Mesendoderm (in vitro differentiated cells): Measurements from ENCODE around the gene P2RX4.
"Not testable (repeated sequence)": the region's sequence is repeated elsewhere in the genome, so short reads cannot be mapped to it uniquely, and the experiment has no call there.

Experiments used
- DNase-seq: peaks from one replicate; pipeline ENCODE4 v3.0.0; 2013
- H2AK5ac ChIP-seq: 2 replicates; pipeline ENCODE4 v1.6.1; 2013; ENCODE audit warnings: low read length, inconsistent platforms
- H2BK120ac ChIP-seq: 2 replicates; pipeline ENCODE4 v1.6.1; 2013; ENCODE audit warnings: low read depth, mild to moderate bottlenecking, low read length, moderate library complexity, mixed read lengths
- H2BK15ac ChIP-seq: replicated peaks from 2 replicates; pipeline ENCODE4 v1.6.1; 2013; ENCODE audit warnings: low read depth, mild to moderate bottlenecking, moderate library complexity
- H2BK5ac ChIP-seq: 2 replicates; pipeline ENCODE4 v1.6.1; 2013; ENCODE audit warnings: low read length, inconsistent platforms
- H3K18ac ChIP-seq: 2 replicates; pipeline ENCODE4 v1.6.1; 2013; ENCODE audit warnings: mild to moderate bottlenecking, low read length, mixed read lengths
- H3K23ac ChIP-seq: one replicate; pipeline ENCODE4 v1.6.1; 2013; ENCODE audit warnings: low read length
- H3K27ac ChIP-seq: 2 replicates; pipeline ENCODE4 v1.5.1; 2013; ENCODE audit warnings: low read depth, mild to moderate bottlenecking, inconsistent platforms, low read length, moderate library complexity
- H3K27me3 ChIP-seq: 2 replicates; pipeline ENCODE4 v1.6.1; 2013; ENCODE audit warnings: low read length, control low read depth, mild to moderate bottlenecking, inconsistent platforms; ENCODE audit not compliant: insufficient read depth, poor library complexity
- H3K36me3 ChIP-seq: 2 replicates; pipeline ENCODE4 v1.6.1; 2013; ENCODE audit warnings: low read length, inconsistent platforms; ENCODE audit not compliant: control insufficient read depth, insufficient read depth
- H3K4ac ChIP-seq: one replicate; pipeline ENCODE4 v1.6.1; 2013; ENCODE audit warnings: low read depth, mild to moderate bottlenecking, low read length, moderate library complexity
- H3K4me1 ChIP-seq: 2 replicates; pipeline ENCODE4 v1.6.1; 2013; ENCODE audit warnings: low read depth, low read length, inconsistent platforms; ENCODE audit not compliant: control insufficient read depth
- H3K4me2 ChIP-seq: 2 replicates; pipeline ENCODE4 v1.6.1; 2013; ENCODE audit warnings: low read length
- H3K4me3 ChIP-seq: 2 replicates; pipeline ENCODE4 v1.5.1; 2013; ENCODE audit warnings: mild to moderate bottlenecking, low read length
- H3K56ac ChIP-seq: one replicate; pipeline ENCODE4 v1.6.1; 2013; ENCODE audit warnings: low read length
- H3K79me1 ChIP-seq: 2 replicates; pipeline ENCODE4 v1.6.1; 2013; ENCODE audit warnings: low read length, inconsistent platforms
- H3K79me2 ChIP-seq: 2 replicates; pipeline ENCODE4 v1.6.1; 2013; ENCODE audit warnings: mild to moderate bottlenecking, low read length; ENCODE audit not compliant: control insufficient read depth, insufficient read depth
- H3K9ac ChIP-seq: 2 replicates; pipeline ENCODE4 v1.6.1; 2013; ENCODE audit warnings: low read length, inconsistent platforms
- H4K5ac ChIP-seq: one replicate; pipeline ENCODE4 v1.6.1; 2013; ENCODE audit warnings: low read length
- H4K8ac ChIP-seq: one replicate; pipeline ENCODE4 v1.6.1; 2013; ENCODE audit warnings: low read depth, mild to moderate bottlenecking, control low read depth, low read length, moderate library complexity
- WGBS: extraction: QIAGEN DNeasy Blood & Tissue Kit; methylation state at CpG from one replicate; pipeline ENCODE4 v1.1.7; 2013; ENCODE audit warnings: low lambda C conversion rate, missing lambda C conversion rate; ENCODE audit not compliant: insufficient coverage; ENCODE audit errors: extremely low coverage; 5-methylcytosine and 5-hydroxymethylcytosine counted together

P2RX4 gene

GRCh38 chr12:121229826-121230537 lies 20.1 kb downstream of the P2RX4 start:
- H3K23ac ChIP-seq, H3K56ac ChIP-seq, H4K5ac ChIP-seq, H3K79me1 ChIP-seq, H2BK5ac ChIP-seq, H3K4ac ChIP-seq, H3K27me3 ChIP-seq, H2AK5ac ChIP-seq, H3K27ac ChIP-seq, H2BK120ac ChIP-seq, H3K4me3 ChIP-seq, H3K4me2 ChIP-seq, H3K4me1 ChIP-seq, H3K36me3 ChIP-seq, H3K79me2 ChIP-seq, H4K8ac ChIP-seq, H3K9ac ChIP-seq, H3K18ac ChIP-seq, H2BK15ac ChIP-seq: not testable (repeated sequence)
- peak; percentile 92 for DNase-seq
- WGBS, result no CpG with 5 or more reads among the region's 19 CpGs

- H3K79me2 ChIP-seq, result no peaks in the 10 kb centered on the region
- H2BK15ac ChIP-seq, result no peak overlapping the region
- DNase-seq, result no peak
- H4K8ac ChIP-seq, result no peak overlapping the region
- no peak overlapping the region for H2BK120ac ChIP-seq
- no peaks in the 10 kb centered on the region for H3K4me1 ChIP-seq
- H3K79me1 ChIP-seq, result no peaks in the 10 kb centered on the region
- H3K27ac ChIP-seq, result no peak overlapping the region
- no peak overlapping the region for H3K4me3 ChIP-seq
- H3K18ac ChIP-seq, result no peak overlapping the region
- H3K36me3 ChIP-seq, result no peaks in the 10 kb centered on the region
- no peaks in the 10 kb centered on the region for H3K27me3 ChIP-seq
- H3K9ac ChIP-seq, result no peak overlapping the region
- no CpG with 5 or more reads among the region's 12 CpGs for WGBS
- H4K5ac ChIP-seq, result no peak overlapping the region
- no peak overlapping the region for H2BK5ac ChIP-seq
- H3K23ac ChIP-seq, result no peak overlapping the region
- no peak overlapping the region for H3K56ac ChIP-seq
- no peak overlapping the region for H3K4me2 ChIP-seq
- no peak overlapping the region for H2AK5ac ChIP-seq
- H3K4ac ChIP-seq, result no peak overlapping the region
These were observed 20.6 kb downstream of the P2RX4 start for GRCh38 chr12:121230538-121230907.

- no peak for DNase-seq
- Histone ChIP-seq H4K8ac (no peak overlapping the region), H3K4ac (no peak overlapping the region), H3K56ac (no peak overlapping the region), H3K27me3 (no peaks in the 10 kb centered on the region), H3K79me2 (no peaks in the 10 kb centered on the region), H3K27ac (no peak overlapping the region), H2BK5ac (no peak overlapping the region), H3K79me1 (no peaks in the 10 kb centered on the region), H3K18ac (no peak overlapping the region), H4K5ac (no peak overlapping the region), H2BK120ac (no peak overlapping the region), H2BK15ac (no peak overlapping the region), H3K4me2 (no peak overlapping the region), H3K36me3 (peaks cover 3% of the 10 kb centered on the region), H3K4me3 (no peak overlapping the region), H2AK5ac (no peak overlapping the region), H3K9ac (no peak overlapping the region), H3K23ac (no peak overlapping the region), H3K4me1 (no peaks in the 10 kb centered on the region)
- WGBS, result no CpG with 5 or more reads among the region's 16 CpGs
These were observed 22.2 kb downstream of the P2RX4 start for GRCh38 chr12:121232163-121232562.

- peak; percentile 51 for DNase-seq
- H2BK15ac ChIP-seq, result no peak overlapping the region
- H3K36me3 ChIP-seq, result peaks cover 4% of the 10 kb centered on the region
- no peak overlapping the region for H3K4me3 ChIP-seq
- H3K9ac ChIP-seq, result no peak overlapping the region
- no peak overlapping the region for H4K8ac ChIP-seq
- H3K18ac ChIP-seq, result no peak overlapping the region
- H2AK5ac ChIP-seq, result no peak overlapping the region
- H3K23ac ChIP-seq, result no peak overlapping the region
- no peak overlapping the region for H3K27ac ChIP-seq
- no peaks in the 10 kb centered on the region for H3K79me2 ChIP-seq
- H2BK120ac ChIP-seq, result no peak overlapping the region
- no peak overlapping the region for H3K56ac ChIP-seq
- no peak overlapping the region for H3K4me2 ChIP-seq
- no peaks in the 10 kb centered on the region for H3K4me1 ChIP-seq
- WGBS, result no CpG with 5 or more reads among the region's 14 CpGs
- H4K5ac ChIP-seq, result no peak overlapping the region
- H2BK5ac ChIP-seq, result no peak overlapping the region
- H3K4ac ChIP-seq, result no peak overlapping the region
- no peaks in the 10 kb centered on the region for H3K79me1 ChIP-seq
- H3K27me3 ChIP-seq, result no peaks in the 10 kb centered on the region
These were observed 23.2 kb downstream of the P2RX4 start for GRCh38 chr12:121232977-121233627.

GRCh38 chr12:121233628-121234020 lies 23.7 kb downstream of the P2RX4 start:
- no peak overlapping the region for H3K56ac ChIP-seq
- H4K8ac ChIP-seq, result no peak overlapping the region
- H3K36me3 ChIP-seq, result peaks cover 4% of the 10 kb centered on the region
- H2BK15ac ChIP-seq, result no peak overlapping the region
- no peak overlapping the region for H2BK120ac ChIP-seq
- WGBS, result no CpG with 5 or more reads among the region's 11 CpGs
- no peak overlapping the region for H3K23ac ChIP-seq
- no peaks in the 10 kb centered on the region for H3K4me1 ChIP-seq
- no peak overlapping the region for H4K5ac ChIP-seq
- H3K27me3 ChIP-seq, result no peaks in the 10 kb centered on the region
- no peaks in the 10 kb centered on the region for H3K79me1 ChIP-seq
- no peak overlapping the region for H3K4me2 ChIP-seq
- H3K9ac ChIP-seq, result no peak overlapping the region
- no peak overlapping the region for H3K4me3 ChIP-seq
- H3K18ac ChIP-seq, result no peak overlapping the region
- DNase-seq, result no peak
- H3K27ac ChIP-seq, result no peak overlapping the region
- H3K4ac ChIP-seq, result no peak overlapping the region
- no peaks in the 10 kb centered on the region for H3K79me2 ChIP-seq
- H2AK5ac ChIP-seq, result no peak overlapping the region
- no peak overlapping the region for H2BK5ac ChIP-seq

GRCh38 chr12:121236776-121237175 lies 26.8 kb downstream of the P2RX4 start:
- H3K36me3 ChIP-seq, result peaks cover 10% of the 10 kb centered on the region
- no peak overlapping the region for H2AK5ac ChIP-seq
- H3K18ac ChIP-seq, result no peak overlapping the region
- H4K8ac ChIP-seq, result no peak overlapping the region
- no peak overlapping the region for H3K4me2 ChIP-seq
- no peaks in the 10 kb centered on the region for H3K79me1 ChIP-seq
- H3K79me2 ChIP-seq, result no peaks in the 10 kb centered on the region
- H3K4ac ChIP-seq, result no peak overlapping the region
- no peak overlapping the region for H2BK5ac ChIP-seq
- H3K56ac ChIP-seq, result no peak overlapping the region
- no peak overlapping the region for H2BK15ac ChIP-seq
- H3K4me3 ChIP-seq, result no peak overlapping the region
- no peak for DNase-seq
- H3K23ac ChIP-seq, result no peak overlapping the region
- no peak overlapping the region for H2BK120ac ChIP-seq
- no peaks in the 10 kb centered on the region for H3K4me1 ChIP-seq
- H3K27ac ChIP-seq, result no peak overlapping the region
- WGBS, result no CpG with 5 or more reads among the region's 9 CpGs
- H3K9ac ChIP-seq, result no peak overlapping the region
- H3K27me3 ChIP-seq, result no peaks in the 10 kb centered on the region
- no peak overlapping the region for H4K5ac ChIP-seq
